ENCODE results near the gene AHI1. TPM values are rescaled to one million over a fixed set of nuclear protein-coding genes. Genes with fewer than 3 reads are reported as not detected.
A peak's percentile ranks its signal among the peaks of the same experiment; 100 is the strongest.

AHI1 gene
- total RNA-seq, 8 experiments from 2014 or later: 22.1 to 345 (median 54.1) TPM

DNA sequence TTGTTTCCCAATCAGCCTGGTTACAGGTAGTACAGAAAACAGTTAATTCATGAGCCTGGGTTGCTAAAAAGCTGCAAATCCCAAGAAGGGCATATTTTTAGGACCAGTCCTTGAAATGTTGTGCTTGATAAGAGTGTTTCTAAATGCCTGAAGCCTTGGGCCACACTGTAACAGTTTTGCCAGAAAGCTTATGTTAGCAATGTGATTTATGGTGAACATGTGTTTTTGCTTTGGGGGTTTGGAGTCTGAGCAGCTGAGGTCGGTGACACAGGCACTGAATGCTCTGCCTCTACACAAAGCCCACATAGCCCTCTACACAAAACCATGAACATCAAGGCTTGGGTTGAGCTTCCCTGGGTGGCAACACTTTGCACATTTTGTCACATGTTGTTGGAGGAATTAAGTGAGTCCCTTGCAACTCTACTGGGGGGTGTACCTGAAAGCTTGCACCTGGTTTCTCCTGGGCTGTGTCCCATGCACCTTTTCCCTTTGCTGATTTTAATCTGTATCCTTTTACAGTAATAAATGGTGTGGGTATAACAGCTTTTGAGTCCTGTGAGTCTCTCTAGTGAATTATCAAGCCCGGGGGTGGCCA is 22.2 kb downstream of the AHI1 start:
- Histone ChIP-seq H3K27ac (no peak overlapping the region), H3K4me3 (no peak overlapping the region), H3K4me1 (replicated peaks in 1 of 2) (no peaks in the 10 kb centered on the region)
- in situ Hi-C loops (cut with MboI; ENCODE audit: low pct_unique_long_range_greater_than_20kb in 2 of 9, low sequenced_read_pairs in 9 of 9, unreplicated experiment in 9 of 9): no loop called here
- WGBS, 10 experiments: 38 to 80% (median 60%) methylated on average over 1 to 2 of the region's 2 CpGs; no CpG with 5 or more reads in 1 of the 10 experiments
- ATAC-seq (replicated peaks in 6 of 8): peak in 5 of 8 experiments; percentile 16 to 62 (median 38)

DNA sequence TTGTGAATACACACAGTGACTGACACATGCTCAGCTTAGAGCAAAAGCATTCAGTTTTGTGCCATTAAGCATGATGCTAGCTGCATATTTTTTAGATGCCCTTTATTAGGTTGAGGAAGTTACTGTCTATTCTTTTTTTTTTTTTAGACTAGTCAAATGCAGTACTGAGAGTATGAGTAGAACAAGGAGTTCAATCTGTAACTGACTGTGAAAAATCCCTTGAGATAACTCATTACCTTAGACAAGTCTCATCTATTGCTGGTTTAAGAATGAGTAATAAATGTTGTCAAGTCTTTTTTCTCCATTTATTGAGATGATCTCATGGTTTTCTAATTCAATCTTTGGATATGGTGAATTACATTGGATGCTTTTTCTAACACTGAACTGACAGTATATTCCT is 23.2 kb downstream of the AHI1 start:
- in situ Hi-C loops (cut with MboI; ENCODE audit: low pct_unique_long_range_greater_than_20kb in 2 of 9, low sequenced_read_pairs in 9 of 9, unreplicated experiment in 9 of 9): no loop called here
- H3K27ac ChIP-seq: no peak overlapping the region
- peak in 1 of 8 experiments; percentile 36 for ATAC-seq (replicated peaks in 6 of 8)
- no peaks in the 10 kb centered on the region for H3K4me1 ChIP-seq (replicated peaks in 1 of 2)
- H3K4me3 ChIP-seq: no peak overlapping the region

DNA sequence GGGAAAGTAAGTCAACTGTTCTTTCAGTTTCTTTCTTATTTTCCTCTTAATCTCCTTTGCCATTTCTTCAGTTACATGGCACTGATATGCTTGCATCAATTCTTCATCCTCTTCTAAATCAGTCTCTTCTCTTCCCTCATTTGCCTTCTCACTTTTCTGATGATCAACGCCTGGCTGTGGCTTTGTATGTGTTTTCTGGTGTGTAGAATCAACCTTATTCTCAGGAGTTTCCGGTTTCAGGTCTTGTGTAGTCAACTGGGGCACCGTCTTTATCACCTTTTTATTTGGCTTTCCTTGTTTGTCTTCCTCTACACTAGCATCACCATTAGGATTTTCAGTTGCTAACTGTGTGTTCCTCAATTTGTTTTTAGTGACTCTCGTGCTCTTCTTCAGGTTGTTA is 31.6 kb downstream of the AHI1 start:
- in situ Hi-C loops (cut with MboI; ENCODE audit: low pct_unique_long_range_greater_than_20kb in 2 of 9, low sequenced_read_pairs in 9 of 9, unreplicated experiment in 9 of 9): no loop called here
- Histone ChIP-seq H3K4me1 (replicated peaks in 1 of 2) (no peaks in the 10 kb centered on the region), H3K27ac (no peak overlapping the region), H3K4me3 (no peak overlapping the region)
- no peak for ATAC-seq (replicated peaks in 6 of 8)
- 90 to 100% (median 95%) methylated on average over 3 to 4 of the region's 4 CpGs; no CpG with 5 or more reads in 1 of the 10 experiments for WGBS, 10 experiments

GRCh38 chr6:135465307-135465706 is 32.2 kb downstream of the AHI1 start:
- in situ Hi-C loops (cut with MboI; ENCODE audit: low pct_unique_long_range_greater_than_20kb in 2 of 9, low sequenced_read_pairs in 9 of 9, unreplicated experiment in 9 of 9): no loop called here
- Histone ChIP-seq H3K4me1 (replicated peaks in 1 of 2) (no peaks in the 10 kb centered on the region), H3K27ac (no peak overlapping the region), H3K4me3 (no peak overlapping the region)
- 89 to 100% (median 100%) methylated on average over 1 of the region's 1 CpG; no CpG with 5 or more reads in 1 of the 10 experiments for WGBS, 10 experiments
- ATAC-seq (replicated peaks in 6 of 8): no peak

- in situ Hi-C loops (cut with MboI; ENCODE audit: low pct_unique_long_range_greater_than_20kb in 2 of 9, low sequenced_read_pairs in 9 of 9, unreplicated experiment in 9 of 9): no loop called here
- H3K27ac ChIP-seq: no peak overlapping the region
- no peaks in the 10 kb centered on the region for H3K4me1 ChIP-seq (replicated peaks in 1 of 2)
- ATAC-seq (replicated peaks in 6 of 8): no peak
- 88 to 100% methylated on average over 1 of the region's 1 CpG; no CpG with 5 or more reads in 8 of the 10 experiments for WGBS, 10 experiments
- no peak overlapping the region for H3K4me3 ChIP-seq
Observed at GRCh38 chr6:135464634-135465033, 32.9 kb downstream of the AHI1 start.

DNA sequence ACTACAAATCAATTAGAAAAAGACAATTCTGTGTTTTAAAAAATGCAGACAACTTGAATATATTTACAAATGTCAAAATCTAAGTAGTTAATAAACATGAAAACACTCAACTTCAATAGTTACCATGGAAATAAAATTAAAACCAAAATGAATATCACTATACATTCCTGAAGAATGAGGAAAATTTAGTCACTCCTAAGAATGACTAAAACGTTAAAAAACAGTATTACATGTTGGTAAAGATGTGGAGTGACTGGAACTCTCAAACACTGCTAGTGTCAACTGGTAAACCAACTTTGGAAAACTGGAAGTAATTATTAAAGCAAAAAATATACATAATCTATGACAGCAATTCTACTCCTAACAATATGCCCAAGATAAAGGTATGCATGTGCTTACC is 36.3 kb downstream of the AHI1 start:
- 0 to 100% (median 75%) methylated on average over 1 of the region's 1 CpG; no CpG with 5 or more reads in 4 of the 10 experiments for WGBS, 10 experiments
- H3K27ac ChIP-seq: no peak overlapping the region
- no peaks in the 10 kb centered on the region for H3K4me1 ChIP-seq (replicated peaks in 1 of 2)
- in situ Hi-C loops (cut with MboI; ENCODE audit: low pct_unique_long_range_greater_than_20kb in 2 of 9, low sequenced_read_pairs in 9 of 9, unreplicated experiment in 9 of 9): no loop called here
- no peak overlapping the region for H3K4me3 ChIP-seq
- peak in 2 of 8 experiments; percentile 53 to 64 for ATAC-seq (replicated peaks in 6 of 8)

- no peak overlapping the region for H3K27ac ChIP-seq
- no peak overlapping the region for H3K4me3 ChIP-seq
- no peaks in the 10 kb centered on the region for H3K4me1 ChIP-seq (replicated peaks in 1 of 2)
- in situ Hi-C loops (cut with MboI; ENCODE audit: low pct_unique_long_range_greater_than_20kb in 2 of 9, low sequenced_read_pairs in 9 of 9, unreplicated experiment in 9 of 9): no loop called here
- peak in 2 of 8 experiments; percentile 54 to 72 for ATAC-seq (replicated peaks in 6 of 8)
Observed at GRCh38 chr6:135458051-135458450, 39.5 kb downstream of the AHI1 start.

GRCh38 chr6:135451617-135452190 is 45.8 kb downstream of the AHI1 start:
- H3K4me3 ChIP-seq: no peak overlapping the region
- in situ Hi-C loops (cut with MboI; ENCODE audit: low pct_unique_long_range_greater_than_20kb in 2 of 9, low sequenced_read_pairs in 9 of 9, unreplicated experiment in 9 of 9): no loop called here
- H3K27ac ChIP-seq: no peak overlapping the region
- 0 to 57% (median 6%) methylated on average over 1 to 2 of the region's 2 CpGs; no CpG with 5 or more reads in 1 of the 10 experiments for WGBS, 10 experiments
- H3K4me1 ChIP-seq (replicated peaks in 1 of 2): no peaks in the 10 kb centered on the region
- no peak for ATAC-seq (replicated peaks in 6 of 8)

- Histone ChIP-seq H3K27ac (no peak overlapping the region), H3K4me3 (no peak overlapping the region), H3K4me1 (replicated peaks in 1 of 2) (no peaks in the 10 kb centered on the region)
- in situ Hi-C loops (cut with MboI; ENCODE audit: low pct_unique_long_range_greater_than_20kb in 2 of 9, low sequenced_read_pairs in 9 of 9, unreplicated experiment in 9 of 9): loop anchor here in 1 of 9 experiments (25.0 kb wide), 1 partner anchor 312 kb away; no protein-coding TSS in a partner anchor
- 74 to 100% (median 95%) methylated on average over 2 to 5 of the region's 5 CpGs; no CpG with 5 or more reads in 3 of the 10 experiments for WGBS, 10 experiments
- no peak for ATAC-seq (replicated peaks in 6 of 8)
Observed at GRCh38 chr6:135449246-135449645, 48.3 kb downstream of the AHI1 start.

- in situ Hi-C loops (cut with MboI; ENCODE audit: low pct_unique_long_range_greater_than_20kb in 2 of 9, low sequenced_read_pairs in 9 of 9, unreplicated experiment in 9 of 9): loop anchor here in 1 of 9 experiments (25.0 kb wide), 1 partner anchor 303 kb away; no protein-coding TSS in a partner anchor
- no peaks in the 10 kb centered on the region for H3K4me1 ChIP-seq (replicated peaks in 1 of 2)
- H3K27ac ChIP-seq: no peak overlapping the region
- no peak for ATAC-seq (replicated peaks in 6 of 8)
- no peak overlapping the region for H3K4me3 ChIP-seq
- WGBS, 10 experiments: 56 to 94% (median 84%) methylated on average over 2 to 8 of the region's 8 CpGs
Observed at GRCh38 chr6:135440087-135440792, 57.3 kb downstream of the AHI1 start.

- Histone ChIP-seq H3K27ac (no peak overlapping the region), H3K4me1 (replicated peaks in 1 of 2) (no peaks in the 10 kb centered on the region), H3K4me3 (no peak overlapping the region)
- WGBS, 10 experiments: 72 to 100% (median 93%) methylated on average over 1 to 4 of the region's 4 CpGs
- in situ Hi-C loops (cut with MboI; ENCODE audit: low pct_unique_long_range_greater_than_20kb in 2 of 9, low sequenced_read_pairs in 9 of 9, unreplicated experiment in 9 of 9): loop anchor here in 1 of 9 experiments (25.0 kb wide), 1 partner anchor 302 kb away; no protein-coding TSS in a partner anchor
- no peak for ATAC-seq (replicated peaks in 6 of 8)
Observed at GRCh38 chr6:135439549-135439948, 58.0 kb downstream of the AHI1 start.

- H3K4me1 ChIP-seq (replicated peaks in 1 of 2): no peaks in the 10 kb centered on the region
- ATAC-seq (replicated peaks in 6 of 8): peak in 1 of 8 experiments; percentile 30
- no peak overlapping the region for H3K27ac ChIP-seq
- WGBS, 10 experiments: 52 to 96% (median 82%) methylated on average over 2 to 3 of the region's 3 CpGs
- in situ Hi-C loops (cut with MboI; ENCODE audit: low pct_unique_long_range_greater_than_20kb in 2 of 9, low sequenced_read_pairs in 9 of 9, unreplicated experiment in 9 of 9): loop anchor here in 1 of 9 experiments (25.0 kb wide), 1 partner anchor 302 kb away; no protein-coding TSS in a partner anchor
- H3K4me3 ChIP-seq: no peak overlapping the region
Observed at GRCh38 chr6:135438907-135439535, 58.5 kb downstream of the AHI1 start.

GRCh38 chr6:135434991-135435390 is 62.5 kb downstream of the AHI1 start:
- no peak overlapping the region for H3K4me3 ChIP-seq
- in situ Hi-C loops (cut with MboI; ENCODE audit: low pct_unique_long_range_greater_than_20kb in 2 of 9, low sequenced_read_pairs in 9 of 9, unreplicated experiment in 9 of 9): loop anchor here in 1 of 9 experiments (25.0 kb wide), 1 partner anchor 298 kb away; no protein-coding TSS in a partner anchor
- no peak overlapping the region for H3K27ac ChIP-seq
- H3K4me1 ChIP-seq (replicated peaks in 1 of 2): no peaks in the 10 kb centered on the region
- ATAC-seq (replicated peaks in 6 of 8): peak in 2 of 8 experiments; percentile 38 to 40
